ENCODE data around the gene ASCL5. TPM values are rescaled to one million over a fixed set of nuclear protein-coding genes. Genes with fewer than 3 reads are reported as not detected.

Gene ASCL5
- total RNA-seq, 1 experiment from 2014 or later, result 0.31 TPM

DNA sequence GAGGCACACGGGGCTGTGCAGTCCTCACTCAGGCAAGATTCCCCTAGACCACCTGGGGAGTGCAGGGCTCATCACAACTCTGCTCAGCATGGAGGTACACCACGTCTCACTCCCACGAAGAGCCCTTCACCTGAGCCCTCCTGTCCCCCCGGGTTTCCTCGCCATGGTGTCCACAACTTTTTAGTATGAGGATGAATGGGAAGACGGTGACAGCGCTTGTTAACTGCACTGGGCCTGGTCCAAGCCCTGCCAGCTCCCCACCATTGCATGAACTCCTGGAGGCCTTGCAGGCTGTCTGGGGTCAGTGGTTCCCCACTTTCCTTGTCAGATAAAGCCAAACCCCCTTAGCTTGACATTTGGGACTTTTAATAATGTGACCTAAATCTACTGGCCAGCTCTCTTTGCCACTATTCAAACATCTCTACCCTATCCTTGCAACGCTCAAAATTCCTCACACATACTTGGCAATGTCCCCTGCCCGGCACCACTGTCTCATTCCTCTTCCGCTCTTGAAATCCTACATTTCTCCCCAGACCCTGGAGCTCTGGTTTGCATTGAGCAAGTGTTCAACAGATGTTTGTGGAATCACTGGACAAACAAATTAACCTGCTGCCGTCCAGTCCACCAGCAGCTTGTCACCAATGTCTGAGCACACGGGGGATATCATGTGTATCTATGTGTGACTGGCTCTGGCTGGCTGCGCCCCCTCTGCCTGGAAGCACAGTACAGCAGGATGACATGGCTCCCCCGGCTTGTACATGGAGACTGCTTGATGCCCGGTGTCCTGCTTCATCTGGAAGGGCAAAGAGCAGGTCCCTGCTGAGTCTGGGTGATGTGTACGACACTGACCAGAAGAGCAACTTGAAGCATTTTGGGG is 16.1 kb upstream of the ASCL5 start (continued):
- TF ChIP-seq IRF2 (CRISPR knock-in tag; IDR thresholded peaks at IDR 0.05; ENCODE audit: borderline replicate concordance, low read depth), result no peak
- TF ChIP-seq CBFB (CRISPR knock-in tag; IDR thresholded peaks at IDR 0.05; ENCODE audit: low read depth), result no peak
- TF ChIP-seq PREB (CRISPR knock-in tag; IDR thresholded peaks at IDR 0.05; ENCODE audit: borderline replicate concordance), result no peak
- TF ChIP-seq SOX15 (CRISPR knock-in tag; IDR thresholded peaks at IDR 0.05), result no peak
- no peak for TF ChIP-seq KAT7 (CRISPR knock-in tag; IDR thresholded peaks at IDR 0.05; ENCODE audit: borderline replicate concordance)
- TF ChIP-seq ZNF317 (CRISPR knock-in tag; IDR thresholded peaks at IDR 0.05; ENCODE audit: borderline replicate concordance, low read depth), result no peak

DNA sequence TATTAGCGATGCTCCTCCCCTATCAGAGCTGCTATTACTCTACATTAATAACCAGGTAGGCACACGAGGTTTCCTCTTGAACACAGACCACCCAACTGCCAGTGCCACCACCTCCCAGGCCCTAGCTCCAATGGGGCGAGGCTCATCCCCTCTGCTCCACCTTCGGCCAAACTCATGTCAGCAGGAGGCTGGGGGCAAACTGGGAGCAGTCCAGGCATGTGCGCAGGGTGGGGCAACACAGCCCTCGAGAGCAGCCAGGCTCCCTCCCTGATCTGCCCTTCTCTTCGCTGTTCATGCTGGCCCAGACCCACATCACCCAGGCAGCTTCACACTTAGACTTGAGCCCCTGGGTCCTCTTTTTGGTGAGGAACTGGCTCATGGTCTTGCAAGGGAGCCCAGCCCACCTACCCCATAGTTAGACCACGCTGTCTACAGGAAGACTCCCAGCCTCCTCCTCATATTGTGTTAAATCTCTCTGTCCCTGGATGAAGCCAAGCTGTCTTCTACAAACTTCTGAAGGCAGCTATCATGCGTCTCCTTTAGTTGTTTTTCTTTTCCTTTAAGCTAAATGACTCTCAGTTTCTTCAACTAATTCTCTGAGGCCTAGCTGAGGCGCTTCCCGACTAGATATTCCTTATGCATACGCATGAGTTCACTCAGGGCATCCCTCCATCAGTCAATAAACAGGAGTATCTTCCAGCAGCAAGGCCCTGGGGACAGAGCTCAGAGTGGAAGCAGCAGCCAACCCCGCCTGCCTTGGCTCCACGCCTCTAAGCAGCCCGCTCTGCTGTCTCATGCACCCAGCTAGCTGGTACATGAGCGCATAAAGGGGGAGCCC is 15.2 kb upstream of the ASCL5 start:
- H3K27me3 Mint-ChIP-seq (ENCODE audit: low read depth), result no peaks in the 10 kb centered on the region
- TF ChIP-seq E2F1 (CRISPR knock-in tag; IDR thresholded peaks at IDR 0.05), result no peak
- no peak for TF ChIP-seq ZNF263 (CRISPR knock-in tag; IDR thresholded peaks at IDR 0.05; ENCODE audit: low read depth)
- TF ChIP-seq PRRX2 (CRISPR knock-in tag; IDR thresholded peaks at IDR 0.05), result no peak
- no peak for TF ChIP-seq ZMAT4 (CRISPR knock-in tag; IDR thresholded peaks at IDR 0.05)
- TF ChIP-seq NFE2L1 (CRISPR knock-in tag; IDR thresholded peaks at IDR 0.05), result no peak
- no peak for TF ChIP-seq NR3C1 (CRISPR knock-in tag; conservative IDR thresholded peaks at IDR 0.05; ENCODE audit: low read depth)
- TF ChIP-seq, protein P1, sequence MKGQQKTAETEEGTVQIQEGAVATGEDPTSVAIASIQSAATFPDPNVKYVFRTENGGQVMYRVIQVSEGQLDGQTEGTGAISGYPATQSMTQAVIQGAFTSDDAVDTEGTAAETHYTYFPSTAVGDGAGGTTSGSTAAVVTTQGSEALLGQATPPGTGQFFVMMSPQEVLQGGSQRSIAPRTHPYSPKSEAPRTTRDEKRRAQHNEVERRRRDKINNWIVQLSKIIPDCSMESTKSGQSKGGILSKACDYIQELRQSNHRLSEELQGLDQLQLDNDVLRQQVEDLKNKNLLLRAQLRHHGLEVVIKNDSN (CRISPR knock-in tag; IDR thresholded peaks at IDR 0.05), result no peak
- TF ChIP-seq, protein P2, sequence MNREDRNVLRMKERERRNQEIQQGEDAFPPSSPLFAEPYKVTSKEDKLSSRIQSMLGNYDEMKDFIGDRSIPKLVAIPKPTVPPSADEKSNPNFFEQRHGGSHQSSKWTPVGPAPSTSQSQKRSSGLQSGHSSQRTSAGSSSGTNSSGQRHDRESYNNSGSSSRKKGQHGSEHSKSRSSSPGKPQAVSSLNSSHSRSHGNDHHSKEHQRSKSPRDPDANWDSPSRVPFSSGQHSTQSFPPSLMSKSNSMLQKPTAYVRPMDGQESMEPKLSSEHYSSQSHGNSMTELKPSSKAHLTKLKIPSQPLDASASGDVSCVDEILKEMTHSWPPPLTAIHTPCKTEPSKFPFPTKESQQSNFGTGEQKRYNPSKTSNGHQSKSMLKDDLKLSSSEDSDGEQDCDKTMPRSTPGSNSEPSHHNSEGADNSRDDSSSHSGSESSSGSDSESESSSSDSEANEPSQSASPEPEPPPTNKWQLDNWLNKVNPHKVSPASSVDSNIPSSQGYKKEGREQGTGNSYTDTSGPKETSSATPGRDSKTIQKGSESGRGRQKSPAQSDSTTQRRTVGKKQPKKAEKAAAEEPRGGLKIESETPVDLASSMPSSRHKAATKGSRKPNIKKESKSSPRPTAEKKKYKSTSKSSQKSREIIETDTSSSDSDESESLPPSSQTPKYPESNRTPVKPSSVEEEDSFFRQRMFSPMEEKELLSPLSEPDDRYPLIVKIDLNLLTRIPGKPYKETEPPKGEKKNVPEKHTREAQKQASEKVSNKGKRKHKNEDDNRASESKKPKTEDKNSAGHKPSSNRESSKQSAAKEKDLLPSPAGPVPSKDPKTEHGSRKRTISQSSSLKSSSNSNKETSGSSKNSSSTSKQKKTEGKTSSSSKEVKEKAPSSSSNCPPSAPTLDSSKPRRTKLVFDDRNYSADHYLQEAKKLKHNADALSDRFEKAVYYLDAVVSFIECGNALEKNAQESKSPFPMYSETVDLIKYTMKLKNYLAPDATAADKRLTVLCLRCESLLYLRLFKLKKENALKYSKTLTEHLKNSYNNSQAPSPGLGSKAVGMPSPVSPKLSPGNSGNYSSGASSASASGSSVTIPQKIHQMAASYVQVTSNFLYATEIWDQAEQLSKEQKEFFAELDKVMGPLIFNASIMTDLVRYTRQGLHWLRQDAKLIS (CRISPR knock-in tag; IDR thresholded peaks at IDR 0.05; ENCODE audit: borderline replicate concordance), result no peak
- no peak for TF ChIP-seq NFYB (CRISPR knock-in tag; conservative IDR thresholded peaks at IDR 0.05; ENCODE audit: low read depth)
- no peak for TF ChIP-seq E2F5 (CRISPR knock-in tag; IDR thresholded peaks at IDR 0.05)
- CTCF ChIA-PET, result interaction anchor here (0.9 to 1.1 kb wide), 4 partner anchors 12 to 73 kb away, joined by 3 to 4 read pairs (median 4); partner anchors contain the start of gene TMEM9
- H3K4me3 Mint-ChIP-seq, result no peak overlapping the region
- DNase-seq (ENCODE audit: low spot score) (no peak), ATAC-seq (no peak)
- no peaks in the 10 kb centered on the region for H3K4me1 Mint-ChIP-seq
- POLR2A ChIA-PET, result no interaction called here
- peaks cover 62% of the 10 kb centered on the region for H3K36me3 Mint-ChIP-seq
- no peaks in the 10 kb centered on the region for H3K9me3 Mint-ChIP-seq
- H3K27ac Mint-ChIP-seq, result no peak overlapping the region

Measured in WTC11 (cell line).